Coronary artery (tissue), 2 donors: ENCODE results near the gene PINK1.
A peak's percentile ranks its signal among the peaks of the same experiment; 100 is the strongest.

Experiments
- DNase-seq: peaks from one replicate; pipeline ENCODE4 v3.0.0-alpha.2; 2017; ENCODE audit warnings: low spot score
- H3K27ac ChIP-seq, 2 donors: fragments of 200-600 bp; sonication (generic); one replicate each; pipeline ENCODE4 v1.5.1; 2016 to 2019
- H3K4me3 ChIP-seq: fragments of 200-600 bp; sonication (generic); 2 replicates; pipeline ENCODE4 v1.5.1; 2016; ENCODE audit warnings: mild to moderate bottlenecking, moderate library complexity
- TF ChIP-seq, protein P1 (sequence below): fragments of 200-600 bp; sonication (generic); IDR thresholded peaks from one replicate; pipeline ENCODE4 v1.5.1; 2019; ENCODE audit warnings: antibody characterized with exemption

PINK1 gene

DNA sequence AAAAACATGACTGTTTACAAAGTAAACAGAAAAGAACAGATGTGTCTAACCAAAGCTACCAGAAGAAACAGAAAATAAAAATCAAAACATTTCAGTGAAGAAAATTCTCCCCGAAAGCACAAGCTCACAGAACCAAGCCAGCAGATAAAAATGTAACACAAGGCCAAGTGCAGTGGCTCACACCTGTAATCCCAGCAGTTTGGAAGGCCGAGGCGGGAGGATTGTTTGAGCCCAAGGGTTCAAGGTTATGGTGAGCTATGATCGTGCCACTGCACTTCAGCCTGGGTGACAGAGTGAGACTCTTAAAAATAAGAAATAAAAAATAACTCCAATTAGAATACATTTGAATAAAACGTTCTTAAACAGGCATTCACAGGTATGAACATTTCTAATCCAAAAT is 47.0 kb downstream of the PINK1 start:
- DNase-seq = no peak
- H3K27ac ChIP-seq = no peak overlapping the region
- H3K4me3 ChIP-seq = no peak overlapping the region
- TF ChIP-seq, protein P1, sequence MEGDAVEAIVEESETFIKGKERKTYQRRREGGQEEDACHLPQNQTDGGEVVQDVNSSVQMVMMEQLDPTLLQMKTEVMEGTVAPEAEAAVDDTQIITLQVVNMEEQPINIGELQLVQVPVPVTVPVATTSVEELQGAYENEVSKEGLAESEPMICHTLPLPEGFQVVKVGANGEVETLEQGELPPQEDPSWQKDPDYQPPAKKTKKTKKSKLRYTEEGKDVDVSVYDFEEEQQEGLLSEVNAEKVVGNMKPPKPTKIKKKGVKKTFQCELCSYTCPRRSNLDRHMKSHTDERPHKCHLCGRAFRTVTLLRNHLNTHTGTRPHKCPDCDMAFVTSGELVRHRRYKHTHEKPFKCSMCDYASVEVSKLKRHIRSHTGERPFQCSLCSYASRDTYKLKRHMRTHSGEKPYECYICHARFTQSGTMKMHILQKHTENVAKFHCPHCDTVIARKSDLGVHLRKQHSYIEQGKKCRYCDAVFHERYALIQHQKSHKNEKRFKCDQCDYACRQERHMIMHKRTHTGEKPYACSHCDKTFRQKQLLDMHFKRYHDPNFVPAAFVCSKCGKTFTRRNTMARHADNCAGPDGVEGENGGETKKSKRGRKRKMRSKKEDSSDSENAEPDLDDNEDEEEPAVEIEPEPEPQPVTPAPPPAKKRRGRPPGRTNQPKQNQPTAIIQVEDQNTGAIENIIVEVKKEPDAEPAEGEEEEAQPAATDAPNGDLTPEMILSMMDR = no peak

DNA sequence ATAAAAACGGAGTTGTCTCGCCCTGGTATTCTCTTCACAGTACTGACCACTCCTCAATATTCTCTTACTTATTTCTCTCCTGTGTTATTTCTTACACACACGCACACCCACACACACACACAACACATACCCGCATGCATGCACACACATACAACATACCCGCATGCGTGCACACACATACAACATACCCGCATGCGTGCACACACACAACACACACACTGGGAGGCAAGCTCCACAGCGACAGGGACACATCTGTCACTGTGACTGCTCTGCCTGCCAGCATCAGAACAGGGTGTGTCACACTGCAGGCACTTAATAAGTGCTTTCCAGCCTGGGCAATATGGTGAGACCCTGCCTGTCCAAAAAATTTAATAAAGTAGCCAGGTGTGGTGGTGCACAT is 48.7 kb downstream of the PINK1 start:
- H3K4me3 ChIP-seq = no peak overlapping the region
- TF ChIP-seq, protein P1 = no peak
- no peak for DNase-seq
- H3K27ac ChIP-seq = no peak overlapping the region

- TF ChIP-seq, protein P1 = no peak
- DNase-seq = peak; percentile 62
- Histone ChIP-seq H3K27ac (no peak overlapping the region), H3K4me3 (no peak overlapping the region)
Measured at GRCh38 chr1:20682571-20683236, 49.4 kb downstream of the PINK1 start.

GRCh38 chr1:20683614-20684013 is 50.4 kb downstream of the PINK1 start:
- DNase-seq = no peak
- Histone ChIP-seq H3K27ac (no peak overlapping the region), H3K4me3 (no peak overlapping the region)
- TF ChIP-seq, protein P1 = no peak

- peak overlapping the region; percentile 58 for H3K4me3 ChIP-seq
- H3K27ac ChIP-seq = peak overlapping the region in 1 of 2 donors; percentile 82
- DNase-seq = no peak
- TF ChIP-seq, protein P1 = no peak
Measured at GRCh38 chr1:20684050-20684620, 50.9 kb downstream of the PINK1 start.

- Histone ChIP-seq H3K27ac (peak overlapping the region; percentile 14 to 82), H3K4me3 (peak overlapping the region; percentile 58)
- TF ChIP-seq, protein P1 = no peak
- no peak for DNase-seq
Measured at GRCh38 chr1:20684651-20685050, 51.4 kb downstream of the PINK1 start.

GRCh38 chr1:20685099-20685662 is 51.9 kb downstream of the PINK1 start:
- TF ChIP-seq, protein P1 = no peak
- peak; percentile 68 for DNase-seq
- Histone ChIP-seq H3K27ac (peak overlapping the region; percentile 14 to 82), H3K4me3 (peak overlapping the region; percentile 58)
